ENCODE results near the gene INTS3.

The INTS3 gene

GRCh38 chr1:153796786-153797659 lies 69.2 kb downstream of the INTS3 start:
- DNase-seq, result peak; percentile 19

- DNase-seq, result no peak
Observed at GRCh38 chr1:153798468-153798780, 70.6 kb downstream of the INTS3 start.

- DNase-seq, result no peak
Observed at GRCh38 chr1:153799016-153799415, 71.2 kb downstream of the INTS3 start.

GRCh38 chr1:153799566-153800465 lies 72.0 kb downstream of the INTS3 start:
- no peak for DNase-seq

GRCh38 chr1:153800516-153800915 lies 72.7 kb downstream of the INTS3 start:
- no peak for DNase-seq

- DNase-seq, result no peak
Observed at GRCh38 chr1:153801028-153801625, 73.3 kb downstream of the INTS3 start.

GRCh38 chr1:153801786-153802697 lies 74.2 kb downstream of the INTS3 start:
- no peak for DNase-seq

- no peak for DNase-seq
Observed at GRCh38 chr1:153803470-153804056, 75.7 kb downstream of the INTS3 start.

GRCh38 chr1:153804112-153804511 lies 76.3 kb downstream of the INTS3 start:
- DNase-seq, result no peak

GRCh38 chr1:153805042-153805745 lies 77.3 kb downstream of the INTS3 start:
- peak; percentile 6 for DNase-seq

- peak; percentile 9 for DNase-seq
Observed at GRCh38 chr1:153805886-153806719, 78.3 kb downstream of the INTS3 start.

GRCh38 chr1:153816283-153816889 lies 88.5 kb downstream of the INTS3 start:
- DNase-seq, result no peak

- no peak for DNase-seq
Observed at GRCh38 chr1:153818876-153819275, 91.0 kb downstream of the INTS3 start.
